ENCODE measurements around the gene VPREB1.

DNA sequence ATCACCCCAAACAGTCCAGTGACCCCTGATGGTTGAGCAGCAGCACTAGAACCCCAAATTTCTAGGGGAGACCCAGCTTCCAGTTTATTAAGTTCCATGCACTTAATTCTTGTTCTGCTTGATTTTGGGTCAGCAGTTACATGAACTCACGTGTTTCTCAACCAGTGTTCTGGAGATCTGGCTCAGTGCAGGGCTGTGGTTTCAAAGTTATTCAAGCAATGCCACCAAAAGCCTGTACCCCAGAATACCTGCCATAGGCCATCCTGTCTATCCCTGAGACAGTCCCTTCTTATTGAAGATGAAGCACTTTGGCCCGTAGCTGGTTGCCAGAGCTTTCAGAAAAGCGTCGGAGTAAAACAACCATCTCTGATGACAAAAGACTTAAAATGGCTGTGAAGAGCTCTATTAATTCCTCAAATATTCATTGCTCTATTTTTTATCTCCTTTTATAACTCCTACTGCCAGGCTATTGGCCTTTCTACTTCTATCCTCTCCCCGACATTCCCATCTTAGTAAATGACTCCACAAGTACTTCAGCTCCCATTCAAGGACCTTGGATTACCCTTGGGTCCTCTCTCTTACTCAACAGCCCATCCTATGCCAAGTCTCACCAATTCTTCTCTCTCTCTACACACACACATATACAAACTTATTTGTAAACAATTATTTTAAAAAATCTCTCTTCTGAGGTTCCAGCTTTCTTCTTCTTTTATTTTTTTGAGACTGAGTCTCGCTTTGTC is 18.0 kb upstream of the VPREB1 start:
- TF ChIP-seq, protein P1, sequence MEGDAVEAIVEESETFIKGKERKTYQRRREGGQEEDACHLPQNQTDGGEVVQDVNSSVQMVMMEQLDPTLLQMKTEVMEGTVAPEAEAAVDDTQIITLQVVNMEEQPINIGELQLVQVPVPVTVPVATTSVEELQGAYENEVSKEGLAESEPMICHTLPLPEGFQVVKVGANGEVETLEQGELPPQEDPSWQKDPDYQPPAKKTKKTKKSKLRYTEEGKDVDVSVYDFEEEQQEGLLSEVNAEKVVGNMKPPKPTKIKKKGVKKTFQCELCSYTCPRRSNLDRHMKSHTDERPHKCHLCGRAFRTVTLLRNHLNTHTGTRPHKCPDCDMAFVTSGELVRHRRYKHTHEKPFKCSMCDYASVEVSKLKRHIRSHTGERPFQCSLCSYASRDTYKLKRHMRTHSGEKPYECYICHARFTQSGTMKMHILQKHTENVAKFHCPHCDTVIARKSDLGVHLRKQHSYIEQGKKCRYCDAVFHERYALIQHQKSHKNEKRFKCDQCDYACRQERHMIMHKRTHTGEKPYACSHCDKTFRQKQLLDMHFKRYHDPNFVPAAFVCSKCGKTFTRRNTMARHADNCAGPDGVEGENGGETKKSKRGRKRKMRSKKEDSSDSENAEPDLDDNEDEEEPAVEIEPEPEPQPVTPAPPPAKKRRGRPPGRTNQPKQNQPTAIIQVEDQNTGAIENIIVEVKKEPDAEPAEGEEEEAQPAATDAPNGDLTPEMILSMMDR (IDR thresholded peaks at IDR 0.05): no peak
- TF ChIP-seq POLR2A (IDR thresholded peaks at IDR 0.05): no peak

All from right lobe of liver (tissue), 4 donors.